K562 (cell line): ENCODE results near the gene SRGAP2C. TPM values are rescaled to one million over a fixed set of nuclear protein-coding genes. Genes with fewer than 3 reads are reported as not detected.
A peak's percentile ranks its signal among the peaks of the same experiment; 100 is the strongest.

Source experiments
- ATAC-seq: fragments of 200-7000 bp; cut with Tn5 transposase; 3 replicates; pipeline ENCODE4 v1.9.1; 2020; ENCODE audit warnings: moderate library complexity
- BruUV-seq: library from RNA; stranded (reverse); fragments of 400-500 nt; replicated peaks from 2 replicates; lab custom pipeline; 2021; lab: Mats Ljungman, UMichigan
- CTCF ChIA-PET: fragments of 300-600 bp; formaldehyde crosslinking; extraction: SDS; loops from one replicate; lab custom pipeline; 2021; ENCODE audit warnings: low intra/inter-chr PET ratio; lab: Yijun Ruan, JAX
- POLR2A ChIA-PET: fragments of 300-600, 350-650 bp; sonication (Branson Sonifier 250); formaldehyde crosslinking; extraction: SDS; loops from one replicate; lab custom pipeline; 2021; ENCODE audit warnings: antibody characterized with exemption, inconsistent platforms; lab: Yijun Ruan, JAX
- DNase-seq, 4 experiments: peaks; one replicate each; pipeline versions ENCODE4 v3.0.0 to v3.0.0-alpha.2; 2011 to 2018; ENCODE audit warnings: low spot score in 3 of 4, mixed read lengths in 3 of 4; ENCODE audit errors: extremely low read depth in 1 of 4
- FAIRE-seq: peaks from 2 replicates; lab custom pipeline; 2011; peaks lifted over from hg19 to GRCh38; lab: Jason Lieb, UNC
- H2AFZ ChIP-seq: 2 replicates; pipeline ENCODE4 v1.6.0; 2011; ENCODE audit warnings: low read depth, low read length, control low read depth, inconsistent platforms
- H3K27ac ChIP-seq: fragments of 200-600 bp; 3 replicates; pipeline ENCODE4 v1.8.0; 2011; ENCODE audit warnings: low read depth, mild to moderate bottlenecking, control low read depth, inconsistent platforms, low read length, moderate library complexity, mixed read lengths; ENCODE audit errors: extremely low read depth
- H3K27me3 ChIP-seq, 2 experiments: fragments of 300-600 bp in 1 of 2; 2 replicates in 1 of 2; 3 replicates in 1 of 2; pipeline versions ENCODE4 v1.6.0 to v1.8.0; 2011; ENCODE audit warnings: inconsistent platforms in 2 of 2, low read length in 2 of 2, mild to moderate bottlenecking in 1 of 2, mixed read lengths in 1 of 2, moderate library complexity in 1 of 2; ENCODE audit not compliant: control insufficient read depth in 2 of 2, insufficient read depth in 2 of 2
- H3K36me3 ChIP-seq: fragments of 300-600 bp; 3 replicates; pipeline ENCODE4 v1.8.0; 2011; ENCODE audit warnings: mild to moderate bottlenecking, low read length, inconsistent platforms; ENCODE audit not compliant: control insufficient read depth, insufficient read depth
- H3K4me1 ChIP-seq, 2 experiments: fragments of 200-600 bp in 1 of 2; replicated peaks in 1 of 2; 2 replicates in 1 of 2; 3 replicates in 1 of 2; pipeline versions ENCODE4 v1.5.1 to v1.8.0; 2011; ENCODE audit warnings: inconsistent platforms in 2 of 2, low read length in 2 of 2, mild to moderate bottlenecking in 1 of 2, mixed read lengths in 1 of 2, moderate library complexity in 1 of 2; ENCODE audit not compliant: control insufficient read depth in 2 of 2, insufficient read depth in 2 of 2
- H3K4me2 ChIP-seq: 2 replicates; pipeline ENCODE4 v1.6.1; 2011; ENCODE audit warnings: low read length, control low read depth, inconsistent platforms, mixed read lengths; ENCODE audit not compliant: insufficient read depth
- H3K4me3 ChIP-seq: fragments of 200-600 bp; sonication (generic), shearing (Covaris generic); 2 replicates; pipeline ENCODE4 v1.5.1; 2016; ENCODE audit warnings: control low read depth, inconsistent platforms
- H3K79me2 ChIP-seq: fragments of 200-600 bp; 3 replicates; pipeline ENCODE4 v1.8.0; 2011; ENCODE audit warnings: low read length, inconsistent platforms; ENCODE audit not compliant: control insufficient read depth, insufficient read depth
- H3K9ac ChIP-seq, 2 experiments: 2 replicates each; pipeline versions ENCODE4 v1.6.0 to v1.6.1; 2011; ENCODE audit warnings: low read depth in 2 of 2, low read length in 2 of 2, control low read depth in 1 of 2, inconsistent platforms in 1 of 2, mild to moderate bottlenecking in 1 of 2, mixed read lengths in 1 of 2; ENCODE audit not compliant: insufficient read depth in 1 of 2
- H3K9me1 ChIP-seq: one replicate; pipeline ENCODE4 v1.6.0; 2011; ENCODE audit warnings: inconsistent platforms, mild to moderate bottlenecking, low read length, moderate library complexity; ENCODE audit not compliant: control insufficient read depth, insufficient read depth
- H3K9me3 ChIP-seq: replicated peaks from 2 replicates; pipeline ENCODE4 v1.5.1; 2011; ENCODE audit warnings: low read depth, low read length, inconsistent platforms; ENCODE audit not compliant: control insufficient read depth, insufficient read depth
- H4K20me1 ChIP-seq: replicated peaks from 2 replicates; pipeline ENCODE4 v1.6.1; 2011; ENCODE audit warnings: low read length, inconsistent platforms, mixed read lengths; ENCODE audit not compliant: control insufficient read depth, insufficient read depth
- ZNF146 ChIP-seq: IDR thresholded peaks from one replicate; pipeline ENCODE4 v1.6.1; 2018; ENCODE audit warnings: missing compliant biosample characterization; ENCODE audit not compliant: unreplicated experiment
- ZNF384 ChIP-seq: IDR thresholded peaks from 2 replicates; pipeline ENCODE4 v1.6.1; 2012; ENCODE audit warnings: low read depth, low read length, improper control_type of control experiment
- WGBS: fragments of 100-300 bp; shearing (Covaris generic); methylation state at CpG from one replicate; pipeline ENCODE4 v1.1.6; 2016; ENCODE audit warnings: low coverage, mixed read lengths; ENCODE audit not compliant: insufficient coverage; ENCODE audit errors: missing lambda C conversion rate; 5-methylcytosine and 5-hydroxymethylcytosine counted together
- in situ Hi-C: fragments of 300-500 bp; cut with MboI; formaldehyde crosslinking; loops from 4 replicates; pipeline ENCODE4 v1.15.0; 2018; ENCODE audit warnings: inconsistent platforms, mixed read lengths
- intact Hi-C: fragments of 100-400 bp; cut with micrococcal nuclease; formaldehyde crosslinking; loops from 2 replicates; pipeline ENCODE4 v1.14.2; 2022
- polyA plus RNA-seq, 8 experiments: library from polyadenylated mRNA; depleted of rRNA in 4 of 8; stranded (reverse) in 5 of 8; unstranded in 3 of 8; fragments of >200 nt; fragmentation: Nextera tagmentation in 2 of 8; fragmentation: Illumina TruSeq in 1 of 8; extraction: Ambion mirVana in 2 of 8; extraction: Trizol in 1 of 8; gene quantifications; 2 replicates each; pipeline versions ENCODE4 v1.2.1 to v1.2.3, GENCODE V29; 2011 to 2014; ENCODE audit warnings: inconsistent platforms in 1 of 8, missing spikeins in 1 of 8
- small RNA-seq: library from RNA; depleted of rRNA; stranded (forward); fragments of <200 nt; gene quantifications from one replicate; pipeline ENCODE3, GENCODE V24; 2014
- total RNA-seq, 7 experiments: library from RNA; depleted of rRNA in 6 of 7; stranded (reverse); fragments of >200 nt in 6 of 7; fragmentation: Illumina TruSeq in 2 of 7; extraction: Trizol in 2 of 7; gene quantifications; 2 replicates each; pipeline versions ENCODE4 v1.2.1 to v1.2.3, GENCODE V29; 2011 to 2021; ENCODE audit warnings: low replicate concordance in 1 of 7

Gene SRGAP2C
- total and polyA plus RNA-seq, 9 of the 15 experiments (the other 6 are each of a cell fraction or from before 2014, with no cell fraction given): 5.0 to 21.1 (median 7.7) TPM

- BruUV-seq: no TSS peak
- 0% methylated on average over 4 of the region's 4 CpGs for WGBS
- Histone ChIP-seq H3K27me3 (no peaks in the 10 kb centered on the region), H2AFZ (no peak overlapping the region), H3K27ac (no peak overlapping the region), H3K36me3 (no peaks in the 10 kb centered on the region), H3K9me3 (no peaks in the 10 kb centered on the region), H3K9me1 (no peaks in the 10 kb centered on the region), H3K4me1 (no peaks in the 10 kb centered on the region), H3K4me3 (no peak overlapping the region), H4K20me1 (no peaks in the 10 kb centered on the region), H3K9ac (no peak overlapping the region), H3K4me2 (no peak overlapping the region), H3K79me2 (no peaks in the 10 kb centered on the region)
- DNase-seq (no peak), ATAC-seq (no peak), FAIRE-seq (no peak)
- in situ Hi-C loops (no loop called here), intact Hi-C loops (no loop called here)
- POLR2A ChIA-PET: no interaction called here
- CTCF ChIA-PET: no interaction called here
- peak; percentile 75 for TF ChIP-seq ZNF146 (CRISPR knock-in tag)
- no peak for TF ChIP-seq ZNF384
These were observed 256.2 kb downstream of the SRGAP2C start for GRCh38 chr1:121440993-121441392.

Small RNAs within 50 kb of the gene (small RNA-seq; reads per million reads assigned to genes)
- not detected for gene AC243994.1

Other genes with a start within 250 kb of the SRGAP2C start
- gene FAM72B, start 635 bp upstream of the SRGAP2C start, total RNA-seq (2014; rRNA removed): 20.8 and 23.4 TPM in 2 replicates
- 33.1 and 38.1 TPM in 2 replicates for gene FAM72B, start 635 bp upstream of the SRGAP2C start, total RNA-seq (2014; rRNA removed; fragmentation: Illumina TruSeq; extraction: Trizol)
- gene FAM72B, start 635 bp upstream of the SRGAP2C start, total RNA-seq (2015; rRNA removed; fragmentation: Illumina TruSeq; extraction: Trizol): 30.0 and 32.2 TPM in 2 replicates
- 21.9 and 26.1 TPM in 2 replicates for gene FAM72B, start 635 bp upstream of the SRGAP2C start, total RNA-seq (2021)
- gene FAM72B, start 635 bp upstream of the SRGAP2C start, polyA plus RNA-seq (2011; rRNA removed): 47.6 and 52.3 TPM in 2 replicates
- gene FAM72B, start 635 bp upstream of the SRGAP2C start, polyA plus RNA-seq (2014; fragmentation: Illumina TruSeq; extraction: Trizol): 43.3 and 61.7 TPM in 2 replicates
- gene FAM72B, start 635 bp upstream of the SRGAP2C start, polyA plus RNA-seq (2014; fragmentation: Nextera tagmentation; extraction: Ambion mirVana): 10 to 100 TPM; 11.8 to 13.4 TPM
- 31.5 and 36.7 TPM in 2 replicates for gene FAM72B, start 635 bp upstream of the SRGAP2C start, polyA plus RNA-seq (2014; rRNA removed)